Measurements from ENCODE around the gene GM2A. TPM values are rescaled to one million over a fixed set of nuclear protein-coding genes. Genes with fewer than 3 reads are reported as not detected.

Gene GM2A
- polyA plus RNA-seq, 1 donor from 2014 or later: 0.40 TPM

DNA sequence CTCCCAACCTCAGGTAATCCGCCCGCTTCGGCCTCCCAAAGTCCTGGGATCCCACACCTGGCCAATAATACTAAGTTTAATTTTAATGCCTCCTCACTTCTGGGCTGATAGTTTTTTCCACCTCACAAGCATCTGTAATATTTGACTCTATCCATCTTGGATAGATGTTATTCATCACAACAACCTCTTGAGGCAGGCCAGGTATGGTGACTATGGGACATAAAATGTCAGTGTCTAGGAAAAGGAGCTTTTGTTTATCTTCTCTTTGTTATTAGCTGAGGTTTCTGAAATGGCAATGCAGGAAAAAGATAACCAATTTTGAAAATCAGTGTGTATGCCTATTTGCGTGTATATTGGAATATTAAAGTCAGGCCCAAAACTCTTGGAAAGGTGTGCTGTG lies 27.9 kb upstream of the GM2A start:
- Histone ChIP-seq H3K27me3 (ENCODE audit: insufficient read depth, low read depth, low read length) (peaks cover 17% of the 10 kb centered on the region), H3K27ac (ENCODE audit: low read length) (no peak overlapping the region), H3F3A (ENCODE audit: insufficient read depth, low read length, poor library complexity, severe bottlenecking) (no peaks in the 10 kb centered on the region), H3K79me2 (replicated peaks; ENCODE audit: insufficient read depth, low read length) (no peaks in the 10 kb centered on the region), H4K20me1 (ENCODE audit: insufficient read depth) (no peaks in the 10 kb centered on the region), H2AFZ (ENCODE audit: low read depth, low read length) (no peak overlapping the region), H3K36me3 (ENCODE audit: insufficient read depth, low read length) (no peaks in the 10 kb centered on the region), H3K9ac (ENCODE audit: low read length) (no peak overlapping the region), H3K4me3 (ENCODE audit: low read length) (no peak overlapping the region), H3K9me3 (ENCODE audit: low read length) (no peaks in the 10 kb centered on the region), H3K9me2 (ENCODE audit: insufficient read depth, low read length) (no peaks in the 10 kb centered on the region), H3K4me2 (ENCODE audit: low read length) (no peak overlapping the region)
- TF ChIP-seq, protein P1, sequence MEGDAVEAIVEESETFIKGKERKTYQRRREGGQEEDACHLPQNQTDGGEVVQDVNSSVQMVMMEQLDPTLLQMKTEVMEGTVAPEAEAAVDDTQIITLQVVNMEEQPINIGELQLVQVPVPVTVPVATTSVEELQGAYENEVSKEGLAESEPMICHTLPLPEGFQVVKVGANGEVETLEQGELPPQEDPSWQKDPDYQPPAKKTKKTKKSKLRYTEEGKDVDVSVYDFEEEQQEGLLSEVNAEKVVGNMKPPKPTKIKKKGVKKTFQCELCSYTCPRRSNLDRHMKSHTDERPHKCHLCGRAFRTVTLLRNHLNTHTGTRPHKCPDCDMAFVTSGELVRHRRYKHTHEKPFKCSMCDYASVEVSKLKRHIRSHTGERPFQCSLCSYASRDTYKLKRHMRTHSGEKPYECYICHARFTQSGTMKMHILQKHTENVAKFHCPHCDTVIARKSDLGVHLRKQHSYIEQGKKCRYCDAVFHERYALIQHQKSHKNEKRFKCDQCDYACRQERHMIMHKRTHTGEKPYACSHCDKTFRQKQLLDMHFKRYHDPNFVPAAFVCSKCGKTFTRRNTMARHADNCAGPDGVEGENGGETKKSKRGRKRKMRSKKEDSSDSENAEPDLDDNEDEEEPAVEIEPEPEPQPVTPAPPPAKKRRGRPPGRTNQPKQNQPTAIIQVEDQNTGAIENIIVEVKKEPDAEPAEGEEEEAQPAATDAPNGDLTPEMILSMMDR (IDR thresholded peaks at IDR 0.05; ENCODE audit: poor library complexity, severe bottlenecking): no peak
- TF ChIP-seq EP300 (conservative IDR thresholded peaks at IDR 0.05; ENCODE audit: poor library complexity, severe bottlenecking) (no peak), RAD21 (conservative IDR thresholded peaks at IDR 0.05) (no peak), REST (IDR thresholded peaks at IDR 0.05; ENCODE audit: borderline replicate concordance) (no peak)

GRCh38 chr5:151225475-151225874 lies 27.5 kb upstream of the GM2A start:
- no peak overlapping the region for H3K9ac ChIP-seq (ENCODE audit: low read length)
- peaks cover 17% of the 10 kb centered on the region for H3K27me3 ChIP-seq (ENCODE audit: insufficient read depth, low read depth, low read length)
- no peaks in the 10 kb centered on the region for H3K79me2 ChIP-seq (replicated peaks; ENCODE audit: insufficient read depth, low read length)
- no peaks in the 10 kb centered on the region for H3K36me3 ChIP-seq (ENCODE audit: insufficient read depth, low read length)
- H3F3A ChIP-seq (ENCODE audit: insufficient read depth, low read length, poor library complexity, severe bottlenecking): no peaks in the 10 kb centered on the region
- no peak overlapping the region for H3K4me3 ChIP-seq (ENCODE audit: low read length)
- TF ChIP-seq EP300 (conservative IDR thresholded peaks at IDR 0.05; ENCODE audit: poor library complexity, severe bottlenecking): no peak
- no peak for TF ChIP-seq RAD21 (conservative IDR thresholded peaks at IDR 0.05)
- no peak for TF ChIP-seq MXI1 (conservative IDR thresholded peaks at IDR 0.05; ENCODE audit: poor library complexity, severe bottlenecking)
- TF ChIP-seq POLR2AphosphoS5 (IDR thresholded peaks at IDR 0.05): no peak
- no peak for TF ChIP-seq EZH2 (IDR thresholded peaks at IDR 0.05; ENCODE audit: borderline replicate concordance, insufficient read depth, low read length, poor library complexity, severe bottlenecking)
- TF ChIP-seq REST (IDR thresholded peaks at IDR 0.05; ENCODE audit: borderline replicate concordance): no peak
- no peak for TF ChIP-seq SMC3 (conservative IDR thresholded peaks at IDR 0.05; ENCODE audit: poor library complexity)
- TF ChIP-seq TAF1 (IDR thresholded peaks at IDR 0.05; ENCODE audit: low read depth): no peak
- TF ChIP-seq, protein P1 (IDR thresholded peaks at IDR 0.05; ENCODE audit: poor library complexity, severe bottlenecking): no peak
- H4K20me1 ChIP-seq (ENCODE audit: insufficient read depth): no peaks in the 10 kb centered on the region
- no peak overlapping the region for H3K4me2 ChIP-seq (ENCODE audit: low read length)
- H3K27ac ChIP-seq (ENCODE audit: low read length): no peak overlapping the region
- H3K9me2 ChIP-seq (ENCODE audit: insufficient read depth, low read length): no peaks in the 10 kb centered on the region
- no peak overlapping the region for H2AFZ ChIP-seq (ENCODE audit: low read depth, low read length)
- no peaks in the 10 kb centered on the region for H3K9me3 ChIP-seq (ENCODE audit: low read length)
